Tibial artery (tissue), 4 donors: ENCODE results near the gene RASSF9.
A peak's percentile ranks its signal among the peaks of the same experiment; 100 is the strongest.

Source experiments
- DNase-seq, 2 donors: peaks; one replicate each; pipeline ENCODE4 v3.0.0-alpha.2; 2019
- H3K27ac ChIP-seq, 2 donors: fragments of 200-600 bp; sonication (generic) in 1 of 2; 1 replicate in 1 of 2; 2 replicates in 1 of 2; pipeline ENCODE4 v1.5.1; 2018 to 2019; ENCODE audit warnings: mild to moderate bottlenecking in 1 of 2
- H3K27me3 ChIP-seq, 2 donors: fragments of 200-600 bp; sonication (generic) in 1 of 2; one replicate each; pipeline versions ENCODE4 v1.5.1 to v1.6.0; 2016 to 2019
- H3K36me3 ChIP-seq, 3 donors: fragments of 200-600 bp; sonication (generic) in 2 of 3; one replicate each; pipeline ENCODE4 v1.5.1; 2016 to 2019; ENCODE audit warnings: mild to moderate bottlenecking in 2 of 3
- H3K4me1 ChIP-seq, 4 donors: fragments of 200-600 bp; sonication (generic) in 2 of 4; 1 replicate in 3 of 4; 2 replicates in 1 of 4; pipeline ENCODE4 v1.5.1; 2016 to 2019
- H3K4me3 ChIP-seq, 2 donors: fragments of 200-600 bp; sonication (generic) in 1 of 2; 1 replicate in 1 of 2; 2 replicates in 1 of 2; pipeline ENCODE4 v1.5.1; 2018 to 2019; ENCODE audit warnings: mild to moderate bottlenecking in 2 of 2
- H3K9me3 ChIP-seq, 3 donors: fragments of 200-600 bp; sonication (generic) in 1 of 3; one replicate each; pipeline ENCODE4 v1.5.1; 2016 to 2019
- intact Hi-C: fragments of 100-400 bp; cut with DNase I; formaldehyde crosslinking; loops from one replicate; pipeline ENCODE4 v1.15.0; 2023; ENCODE audit warnings: low total_unique reads
- TF ChIP-seq, protein P1 (sequence below), 2 experiments: fragments of 200-600 bp in 1 of 2; fragments of 450-650 bp in 1 of 2; IDR thresholded peaks; one replicate each; pipeline ENCODE4 v1.5.1; 2017 to 2019; ENCODE audit warnings: antibody characterized with exemption in 2 of 2, mild to moderate bottlenecking in 1 of 2, moderate library complexity in 1 of 2

The RASSF9 gene

DNA sequence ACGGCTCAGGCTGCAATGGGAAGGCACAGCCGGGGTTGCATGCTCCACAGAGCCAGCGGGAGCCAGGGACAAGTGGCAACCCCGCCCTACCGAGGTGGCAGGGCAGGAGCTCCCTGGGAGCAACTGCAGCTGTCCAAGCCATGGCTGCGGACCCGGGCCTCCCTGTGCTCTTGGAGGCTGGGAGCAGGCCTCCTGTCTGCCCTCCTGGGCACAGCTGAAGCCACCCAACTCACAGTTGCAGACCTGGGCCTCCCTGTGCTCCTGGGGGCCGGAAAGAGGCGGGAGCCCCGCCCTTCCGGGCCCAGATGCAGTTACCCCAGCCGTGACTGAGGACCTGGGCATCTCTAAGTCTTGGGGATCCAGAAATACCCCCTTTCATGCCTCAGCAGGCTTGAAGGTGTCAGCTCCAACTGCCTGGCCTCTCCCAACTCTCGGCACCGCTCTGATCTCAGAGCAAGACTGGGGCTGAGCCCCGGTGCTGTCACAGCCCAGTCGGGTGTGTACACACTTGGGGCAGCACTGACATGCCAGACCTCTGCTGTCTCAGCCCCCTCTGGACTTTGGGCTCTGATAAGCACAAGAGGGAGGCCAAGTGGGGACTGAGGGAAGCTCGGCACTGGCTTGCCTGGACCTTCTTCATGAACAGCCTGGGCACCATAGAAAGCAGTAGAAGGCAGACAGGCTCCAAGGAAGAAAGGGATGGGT, 7.5 kb upstream of the RASSF9 start:
- H3K36me3 ChIP-seq: no peaks in the 10 kb centered on the region

DNA sequence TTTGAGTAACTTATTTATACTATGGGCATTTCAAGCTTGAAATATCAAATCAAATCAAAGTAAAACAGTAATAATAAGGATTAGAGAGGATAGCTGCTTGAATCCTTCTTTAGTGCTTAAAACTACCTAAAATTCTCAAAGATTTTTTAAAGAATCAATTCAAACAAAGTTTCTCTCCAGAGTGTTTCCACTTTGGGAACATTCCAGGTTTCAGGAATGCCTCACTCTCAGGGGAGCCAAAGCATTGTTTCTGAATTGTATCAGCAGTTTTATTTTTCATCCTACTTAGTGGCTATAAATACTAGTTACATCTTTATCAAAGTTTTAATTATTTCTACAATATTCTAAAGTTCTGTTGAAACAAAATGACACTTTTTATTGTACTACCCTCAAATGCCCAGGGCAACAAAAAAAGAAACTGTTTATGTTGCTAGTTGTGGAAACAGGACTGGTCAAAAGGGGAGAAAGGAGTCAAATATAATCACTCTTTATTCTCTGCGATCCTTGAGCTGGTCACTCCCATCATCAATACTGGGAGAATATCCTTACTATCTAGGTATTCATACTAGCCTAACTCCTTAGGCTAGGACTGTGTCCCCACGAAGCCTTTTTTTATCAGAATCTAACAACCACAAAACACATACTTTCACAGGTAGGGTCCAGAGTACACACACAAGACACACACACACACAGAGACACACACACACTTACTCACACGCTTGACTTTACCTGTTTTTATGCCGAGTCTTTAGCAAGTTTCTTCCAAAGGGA, 598 bp downstream of the RASSF9 start:
- TF ChIP-seq, protein P1, sequence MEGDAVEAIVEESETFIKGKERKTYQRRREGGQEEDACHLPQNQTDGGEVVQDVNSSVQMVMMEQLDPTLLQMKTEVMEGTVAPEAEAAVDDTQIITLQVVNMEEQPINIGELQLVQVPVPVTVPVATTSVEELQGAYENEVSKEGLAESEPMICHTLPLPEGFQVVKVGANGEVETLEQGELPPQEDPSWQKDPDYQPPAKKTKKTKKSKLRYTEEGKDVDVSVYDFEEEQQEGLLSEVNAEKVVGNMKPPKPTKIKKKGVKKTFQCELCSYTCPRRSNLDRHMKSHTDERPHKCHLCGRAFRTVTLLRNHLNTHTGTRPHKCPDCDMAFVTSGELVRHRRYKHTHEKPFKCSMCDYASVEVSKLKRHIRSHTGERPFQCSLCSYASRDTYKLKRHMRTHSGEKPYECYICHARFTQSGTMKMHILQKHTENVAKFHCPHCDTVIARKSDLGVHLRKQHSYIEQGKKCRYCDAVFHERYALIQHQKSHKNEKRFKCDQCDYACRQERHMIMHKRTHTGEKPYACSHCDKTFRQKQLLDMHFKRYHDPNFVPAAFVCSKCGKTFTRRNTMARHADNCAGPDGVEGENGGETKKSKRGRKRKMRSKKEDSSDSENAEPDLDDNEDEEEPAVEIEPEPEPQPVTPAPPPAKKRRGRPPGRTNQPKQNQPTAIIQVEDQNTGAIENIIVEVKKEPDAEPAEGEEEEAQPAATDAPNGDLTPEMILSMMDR (IDR thresholded peaks at IDR 0.05): no peak
- no peak for DNase-seq
- intact Hi-C loops: no loop called here
- Histone ChIP-seq H3K9me3 (no peaks in the 10 kb centered on the region), H3K4me1 (peaks cover 0 to 34% (median 8%) of the 10 kb centered on the region in 4 donors), H3K4me3 (peak overlapping the region; percentile 56 to 59), H3K36me3 (no peaks in the 10 kb centered on the region), H3K27me3 (no peaks in the 10 kb centered on the region), H3K27ac (peak overlapping the region; percentile 75 to 82)

More for the DNA sequence above, 7.5 kb upstream of the RASSF9 start:
- Histone ChIP-seq H3K4me3 (no peak overlapping the region), H3K27me3 (no peaks in the 10 kb centered on the region), H3K4me1 (no peaks in the 10 kb centered on the region), H3K27ac (no peak overlapping the region), H3K9me3 (no peaks in the 10 kb centered on the region)
- TF ChIP-seq, protein P1 (IDR thresholded peaks at IDR 0.05): no peak
- DNase-seq: no peak
- intact Hi-C loops: no loop called here

DNA sequence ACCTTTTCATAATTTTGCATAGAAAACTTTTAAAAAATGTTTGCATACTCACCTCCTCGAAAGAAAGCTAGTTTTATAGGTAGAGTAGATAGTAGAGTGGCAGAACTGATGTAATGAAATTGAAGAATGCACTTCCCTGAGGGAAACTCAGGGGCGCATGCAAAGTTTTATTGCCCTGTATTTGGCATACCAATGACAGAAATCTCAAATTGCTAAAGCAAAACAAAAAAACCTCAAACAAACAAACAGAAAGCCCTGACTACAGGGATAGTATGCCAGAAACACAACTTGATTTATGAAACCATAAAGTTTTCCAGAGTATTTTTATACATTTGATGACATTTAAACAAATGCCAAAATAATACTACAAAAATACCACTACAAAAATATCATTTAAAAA, 1.8 kb downstream of the RASSF9 start:
- Histone ChIP-seq H3K36me3 (no peaks in the 10 kb centered on the region), H3K27ac (peak overlapping the region in 1 of 2 donors; percentile 82), H3K9me3 (no peaks in the 10 kb centered on the region), H3K27me3 (no peaks in the 10 kb centered on the region), H3K4me3 (peak overlapping the region; percentile 56 to 59), H3K4me1 (peaks cover 0 to 36% (median 8%) of the 10 kb centered on the region in 4 donors)
- intact Hi-C loops: no loop called here
- TF ChIP-seq, protein P1 (IDR thresholded peaks at IDR 0.05): no peak
- no peak for DNase-seq

DNA sequence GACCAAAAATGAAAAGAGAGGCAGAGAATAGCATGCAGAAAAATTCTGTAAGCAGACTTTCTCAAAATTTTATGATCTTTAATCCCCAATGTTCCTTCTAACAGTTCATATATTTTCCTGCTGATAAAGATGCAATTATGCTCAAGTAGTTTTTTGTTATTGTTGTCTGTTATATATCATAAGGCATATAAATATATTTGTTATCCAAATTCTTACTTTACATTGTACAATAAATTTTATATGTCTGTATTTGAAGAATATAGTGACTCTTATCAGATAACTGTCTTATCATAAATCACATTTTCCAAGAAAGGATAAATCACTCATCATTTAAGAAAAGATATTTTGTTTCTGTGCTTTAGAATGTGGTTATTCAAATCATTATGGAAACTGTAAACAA, 2.6 kb downstream of the RASSF9 start:
- DNase-seq: no peak
- Histone ChIP-seq H3K4me1 (peaks cover 0 to 39% (median 8%) of the 10 kb centered on the region in 4 donors), H3K36me3 (no peaks in the 10 kb centered on the region), H3K27me3 (no peaks in the 10 kb centered on the region), H3K27ac (peak overlapping the region in 1 of 2 donors; percentile 82), H3K9me3 (no peaks in the 10 kb centered on the region), H3K4me3 (peak overlapping the region in 1 of 2 donors; percentile 59)
- TF ChIP-seq, protein P1 (IDR thresholded peaks at IDR 0.05): no peak
- intact Hi-C loops: no loop called here

DNA sequence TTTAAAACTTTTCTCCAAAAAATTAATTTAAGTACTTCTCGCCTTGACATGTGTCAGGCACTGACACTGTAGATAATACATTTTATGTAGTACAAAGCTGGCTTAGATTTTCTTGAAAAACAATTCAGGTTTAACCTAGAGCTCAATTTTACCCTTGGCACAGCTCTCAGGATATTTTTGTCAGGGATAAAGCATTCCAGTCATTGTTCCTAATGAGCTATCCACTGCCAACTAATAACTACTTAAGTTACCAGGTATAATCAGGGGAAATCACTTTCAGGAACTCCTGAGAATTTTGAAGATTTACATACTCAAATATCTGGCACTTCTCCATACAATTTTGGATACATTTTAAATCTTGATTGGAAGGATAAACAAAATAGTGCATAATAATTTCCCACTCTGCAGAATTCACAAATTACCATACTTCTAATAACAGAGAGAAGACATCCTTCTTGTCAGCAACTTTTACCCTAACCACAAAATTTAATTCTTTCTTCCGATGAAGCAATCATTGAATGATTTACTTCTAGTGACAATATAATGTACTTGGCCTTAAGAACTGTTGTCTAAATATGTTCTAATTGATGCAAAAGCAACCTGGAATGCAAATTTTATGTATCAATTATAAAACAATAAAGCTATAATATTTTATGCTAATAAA, 4.8 kb downstream of the RASSF9 start:
- peaks cover 0 to 34% (median 5%) of the 10 kb centered on the region in 4 donors for H3K4me1 ChIP-seq
- H3K27ac ChIP-seq: no peak overlapping the region
- H3K9me3 ChIP-seq: no peaks in the 10 kb centered on the region
- H3K27me3 ChIP-seq: no peaks in the 10 kb centered on the region
- H3K36me3 ChIP-seq: no peaks in the 10 kb centered on the region
- intact Hi-C loops: no loop called here
- no peak for DNase-seq
- TF ChIP-seq, protein P1 (IDR thresholded peaks at IDR 0.05): no peak
- no peak overlapping the region for H3K4me3 ChIP-seq
